Endothelial cell of hepatic sinusoid (primary cell): ENCODE measurements around the gene GP9.

Source experiments
- in situ Hi-C: cut with HindIII; loops from 2 replicates; pipeline ENCODE4 v1.10.0; 2017; ENCODE audit warnings: low sequenced_read_pairs

The GP9 gene

DNA sequence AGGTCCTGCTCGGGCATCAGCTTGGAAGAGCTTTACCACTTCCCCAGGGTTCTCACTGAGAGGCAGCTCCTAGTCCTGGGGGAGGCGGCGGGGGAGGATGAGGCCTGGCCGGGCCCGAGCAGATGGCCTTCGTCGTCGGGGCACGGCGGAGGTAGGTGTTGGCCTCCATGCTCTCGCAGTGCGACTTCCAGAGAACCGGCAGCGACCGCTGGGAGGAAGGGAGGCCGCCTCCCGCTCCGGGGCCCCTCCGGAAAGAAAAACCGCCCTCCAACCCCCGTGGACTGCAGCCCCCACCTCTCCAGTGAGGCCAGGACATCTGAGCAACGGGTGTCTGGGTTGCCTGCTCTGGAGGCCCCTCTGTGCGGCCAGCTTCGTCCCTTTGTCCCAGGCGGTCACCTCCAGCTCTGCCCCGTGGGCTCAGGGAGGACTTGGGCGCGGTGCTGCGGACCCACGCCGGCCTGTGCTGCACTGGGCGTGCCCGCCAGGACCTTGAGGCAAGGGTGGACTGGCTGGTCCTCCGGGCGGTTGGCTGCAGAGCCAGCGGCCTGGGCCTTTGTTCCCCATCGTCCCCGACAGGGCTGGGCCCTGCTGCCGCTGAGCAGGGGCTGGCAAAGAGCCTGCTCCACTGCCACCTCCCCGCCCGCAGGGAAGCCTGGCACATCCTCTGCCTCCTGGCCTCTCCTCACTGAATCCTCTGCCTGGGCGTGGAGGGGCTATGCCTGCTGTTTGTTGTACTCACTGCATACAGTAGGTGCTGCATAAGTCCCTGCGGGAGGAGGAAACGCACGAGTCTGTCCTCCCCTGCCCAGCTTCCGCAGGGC is 13.6 kb upstream of the GP9 start:
- in situ Hi-C loops = no loop called here

DNA sequence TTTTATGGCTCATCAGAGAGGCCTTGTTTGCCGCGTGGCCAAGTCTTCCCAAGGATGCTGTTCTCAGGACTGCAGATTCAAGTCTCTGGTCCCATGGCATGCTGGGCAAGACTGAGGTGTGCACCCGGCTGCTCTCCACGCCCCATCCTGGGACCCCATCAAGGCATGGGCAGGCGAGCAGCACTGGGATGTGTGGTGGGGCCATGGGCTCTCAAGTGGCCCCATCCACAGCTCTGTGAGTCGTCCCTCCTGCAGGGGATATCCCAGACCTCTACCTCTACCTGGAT is 13.1 kb upstream of the GP9 start:
- in situ Hi-C loops = no loop called here

DNA sequence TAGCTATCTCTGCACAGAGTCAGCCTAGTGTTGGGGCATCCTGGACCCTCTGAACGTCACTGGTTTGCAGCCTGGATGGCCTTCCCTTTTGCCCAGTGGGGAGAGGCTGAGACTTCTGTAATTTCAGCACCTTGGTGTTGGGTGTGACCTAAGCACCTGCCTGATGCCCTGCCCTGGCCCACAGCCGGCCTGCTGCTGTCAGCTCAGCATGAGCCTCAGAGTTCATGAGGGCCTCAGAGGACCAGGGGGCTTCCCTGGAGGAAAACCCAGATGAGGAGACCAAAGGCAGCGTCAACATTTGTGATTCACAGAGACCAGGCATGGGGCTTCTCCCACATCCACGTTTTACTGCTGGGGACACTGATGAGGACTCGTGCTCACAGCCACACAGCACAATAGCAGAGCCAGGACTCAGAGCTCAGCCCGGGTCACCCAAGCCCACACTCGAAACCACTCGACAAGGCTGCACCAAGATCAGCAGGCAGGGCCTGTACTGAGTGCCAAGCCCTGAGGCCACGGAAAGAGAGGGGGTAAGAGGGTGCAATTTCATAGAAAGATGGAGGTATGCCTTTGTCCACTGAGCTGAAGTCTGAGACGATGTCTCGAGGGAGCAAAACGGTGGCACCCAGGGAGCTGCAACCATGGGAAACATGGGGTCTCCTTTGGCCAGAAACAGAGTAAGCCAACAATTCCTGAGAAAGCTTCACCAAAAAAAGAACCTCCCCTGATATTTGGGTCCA is 9.9 kb upstream of the GP9 start:
- in situ Hi-C loops = loop anchor here (25.0 kb wide), 1 partner anchor 187 kb away; the partner anchor contains the start of gene COPG1

DNA sequence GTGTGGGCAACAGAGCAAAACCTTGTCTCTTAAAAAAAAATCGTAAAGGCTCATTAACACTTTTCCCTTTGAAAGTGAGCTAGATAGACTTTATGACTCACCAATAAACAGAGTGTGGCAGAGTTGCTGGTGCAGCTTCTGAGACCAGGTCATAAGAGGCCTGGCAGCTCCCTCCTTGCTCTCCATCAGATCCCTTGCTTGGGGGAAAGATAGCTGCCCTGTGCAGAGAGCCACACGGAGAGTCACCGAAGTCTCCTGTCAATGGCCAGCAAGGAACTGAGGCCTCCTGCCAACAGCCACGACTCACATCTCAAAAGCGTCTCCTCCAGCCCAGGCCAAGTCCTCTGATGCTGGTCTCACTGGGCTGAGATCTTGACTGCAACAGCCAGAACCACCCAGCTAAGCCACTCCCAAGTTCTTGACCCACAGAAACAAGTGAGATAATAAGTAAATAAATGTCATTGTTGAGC is 8.7 kb upstream of the GP9 start:
- in situ Hi-C loops = loop anchor here (25.0 kb wide), 1 partner anchor 185 kb away; the partner anchor contains the start of gene COPG1

DNA sequence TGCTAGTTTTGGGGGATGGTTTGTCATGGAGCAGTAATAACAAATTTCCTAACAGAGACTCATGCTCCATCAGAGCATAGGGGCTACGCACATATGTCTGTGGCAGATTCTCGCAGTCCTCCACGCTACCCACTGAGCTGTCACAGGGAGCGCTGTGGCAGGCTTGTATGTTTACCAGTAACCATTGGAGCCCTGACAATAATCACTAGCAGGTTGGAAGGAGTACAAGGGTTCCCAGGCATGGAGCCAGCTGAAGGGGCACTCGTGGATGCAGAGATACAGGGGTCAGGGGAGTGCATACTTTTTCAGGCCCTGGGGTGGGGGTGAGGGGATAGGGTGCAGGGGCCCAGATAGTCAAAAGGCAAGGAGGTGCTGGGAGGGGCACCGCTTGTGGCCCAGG is 7.9 kb upstream of the GP9 start:
- in situ Hi-C loops = loop anchor here (25.0 kb wide), 1 partner anchor 185 kb away; the partner anchor contains the start of gene COPG1

DNA sequence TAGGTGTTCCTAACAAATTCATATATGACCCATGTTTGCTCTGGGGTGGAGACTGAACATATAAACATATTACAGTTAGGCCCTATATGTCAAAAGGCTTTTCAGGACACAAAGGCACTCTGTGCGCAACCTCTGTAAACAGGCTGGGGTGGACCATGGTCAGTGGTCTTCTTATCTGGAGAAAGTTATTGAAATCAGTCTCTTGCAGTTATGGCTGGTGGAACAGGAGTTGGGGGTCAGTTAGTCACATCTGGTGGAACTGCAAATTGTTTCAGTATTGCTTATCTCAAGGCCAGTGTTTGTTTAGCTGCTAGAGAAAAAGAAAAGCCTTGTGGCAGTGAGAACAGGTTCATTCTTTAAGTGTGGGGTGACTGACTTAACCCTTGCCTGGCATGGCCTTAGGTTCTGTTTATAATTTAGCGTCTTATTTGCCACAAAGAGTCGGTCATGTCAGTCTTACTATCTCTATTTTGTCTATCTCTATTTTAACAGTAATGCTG is 5.9 kb upstream of the GP9 start:
- in situ Hi-C loops = loop anchor here (25.0 kb wide), 1 partner anchor 183 kb away; the partner anchor contains the start of gene COPG1

DNA sequence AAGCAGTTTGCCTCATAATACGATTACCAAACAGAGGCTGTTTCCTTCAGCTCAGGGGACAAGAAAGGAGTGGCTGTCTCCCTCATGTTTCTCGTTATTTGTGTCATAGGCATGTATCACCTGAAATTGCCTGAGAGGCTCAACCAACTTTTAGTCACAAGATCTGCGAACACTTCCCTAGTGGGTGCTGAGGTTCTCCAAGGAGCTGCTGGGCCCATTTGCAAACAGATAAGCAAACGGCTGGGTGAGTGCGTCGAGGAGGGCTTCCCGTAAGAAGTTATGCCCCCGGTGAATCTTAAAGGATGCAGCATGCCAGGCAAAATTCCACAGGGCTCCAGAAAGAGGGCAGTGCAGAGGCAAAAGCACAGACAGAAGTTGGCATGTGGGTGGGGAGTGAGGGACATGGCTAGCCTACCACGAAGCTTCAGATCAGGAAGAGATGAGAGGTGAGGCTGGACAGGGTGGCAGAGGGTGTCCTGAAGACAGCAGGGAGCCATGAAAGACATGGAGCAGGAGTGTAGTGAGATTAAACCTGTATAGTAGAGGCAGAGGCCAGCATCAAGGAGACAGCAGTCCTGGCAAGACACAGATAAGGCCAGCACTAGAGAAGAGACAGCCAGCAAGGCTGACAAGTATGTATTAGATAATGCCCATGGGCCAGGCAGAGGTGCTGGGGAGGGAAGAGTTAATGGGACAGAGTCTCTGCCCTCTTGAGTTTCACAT is 4.0 kb upstream of the GP9 start:
- in situ Hi-C loops = loop anchor here (25.0 kb wide), 1 partner anchor 181 kb away; the partner anchor contains the start of gene COPG1

DNA sequence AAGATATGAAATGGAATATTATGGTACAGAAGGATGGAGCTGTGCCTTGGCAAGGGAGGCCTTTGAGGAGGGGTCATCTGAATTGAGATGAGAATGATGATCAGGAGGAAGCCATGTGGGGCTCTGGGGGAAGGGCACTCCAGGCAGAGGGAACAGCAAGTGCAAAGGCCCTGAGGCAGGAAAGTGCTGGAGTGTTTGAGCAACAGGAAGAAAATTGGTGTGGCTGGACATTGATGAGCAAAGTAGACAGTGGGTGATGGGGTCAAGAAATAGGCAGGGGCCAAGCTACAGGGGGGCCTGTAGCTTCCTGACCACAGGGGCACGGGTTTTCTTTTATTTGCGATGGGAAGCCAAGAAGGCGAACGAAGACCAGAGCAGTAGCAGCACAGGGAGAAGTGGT is 3.3 kb upstream of the GP9 start:
- in situ Hi-C loops = loop anchor here (25.0 kb wide), 1 partner anchor 180 kb away; the partner anchor contains the start of gene COPG1

DNA sequence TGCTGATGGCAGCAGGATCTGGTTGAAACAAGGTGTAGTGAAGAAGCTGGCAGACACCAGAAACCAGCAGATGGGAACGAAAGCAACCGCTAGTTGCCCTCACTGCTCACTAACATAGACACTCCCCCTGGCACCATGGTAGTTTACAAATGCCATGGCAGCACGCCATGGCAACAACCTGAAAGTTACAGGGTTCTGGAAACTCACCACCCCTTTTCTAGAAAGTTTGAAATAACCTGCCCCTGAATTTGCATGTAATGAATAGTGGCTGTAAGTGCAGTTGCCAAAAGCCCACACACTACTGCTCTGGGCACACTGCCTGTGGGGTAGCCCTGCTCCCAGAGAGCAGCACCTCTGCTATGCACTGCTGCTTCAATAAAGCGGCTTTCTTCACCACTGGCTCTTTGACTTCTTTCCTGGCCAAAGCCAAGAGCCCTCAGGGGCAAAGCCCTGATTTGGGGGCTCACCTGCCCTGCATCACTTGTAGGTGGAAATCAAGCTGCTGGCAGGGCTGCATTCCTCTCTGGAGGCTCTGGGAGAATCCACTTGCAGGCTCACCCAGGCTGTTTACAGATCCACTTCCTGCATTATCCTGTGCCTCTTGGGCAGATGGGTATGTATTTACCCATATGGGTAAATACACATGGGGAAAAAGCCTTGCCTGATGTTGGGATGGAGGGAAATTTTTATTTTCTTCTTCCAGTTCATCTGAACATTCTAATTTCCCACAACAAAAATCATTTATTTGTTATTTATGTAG is 2.0 kb upstream of the GP9 start:
- in situ Hi-C loops = loop anchor here (25.0 kb wide), 1 partner anchor 179 kb away; the partner anchor contains the start of gene COPG1

DNA sequence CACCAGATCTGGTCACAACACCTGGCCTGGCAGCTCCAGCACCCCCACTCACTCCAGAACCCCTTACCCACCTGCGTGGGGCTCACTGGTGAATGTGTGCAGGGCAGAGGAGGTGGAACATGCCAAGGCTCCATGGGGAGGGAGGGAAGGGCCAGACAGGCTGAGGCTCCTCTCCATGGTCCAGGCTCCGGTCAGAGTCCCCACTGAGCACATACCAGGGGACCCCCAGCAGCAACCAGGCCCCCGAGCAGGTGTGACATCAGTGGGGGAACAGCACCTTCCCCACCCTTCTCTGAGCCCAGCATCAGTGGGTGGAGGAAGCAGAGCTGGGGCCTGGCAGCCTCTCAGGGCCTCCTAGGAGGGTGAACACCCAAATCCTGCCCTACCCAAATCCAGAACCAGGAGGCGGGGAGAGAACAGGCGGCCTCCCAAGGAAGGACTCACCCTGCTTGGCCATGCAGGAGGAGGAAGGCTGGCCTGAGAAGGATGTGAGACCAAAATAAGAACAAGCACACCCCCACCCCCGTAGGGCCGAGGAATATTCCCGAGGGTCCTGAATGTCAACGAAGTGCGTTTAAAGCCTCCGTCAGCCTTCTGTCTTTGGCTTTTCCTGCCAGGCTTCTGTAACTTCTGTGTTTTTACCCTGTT is 1.1 kb upstream of the GP9 start:
- in situ Hi-C loops = loop anchor here (25.0 kb wide), 1 partner anchor 178 kb away; the partner anchor contains the start of gene COPG1

DNA sequence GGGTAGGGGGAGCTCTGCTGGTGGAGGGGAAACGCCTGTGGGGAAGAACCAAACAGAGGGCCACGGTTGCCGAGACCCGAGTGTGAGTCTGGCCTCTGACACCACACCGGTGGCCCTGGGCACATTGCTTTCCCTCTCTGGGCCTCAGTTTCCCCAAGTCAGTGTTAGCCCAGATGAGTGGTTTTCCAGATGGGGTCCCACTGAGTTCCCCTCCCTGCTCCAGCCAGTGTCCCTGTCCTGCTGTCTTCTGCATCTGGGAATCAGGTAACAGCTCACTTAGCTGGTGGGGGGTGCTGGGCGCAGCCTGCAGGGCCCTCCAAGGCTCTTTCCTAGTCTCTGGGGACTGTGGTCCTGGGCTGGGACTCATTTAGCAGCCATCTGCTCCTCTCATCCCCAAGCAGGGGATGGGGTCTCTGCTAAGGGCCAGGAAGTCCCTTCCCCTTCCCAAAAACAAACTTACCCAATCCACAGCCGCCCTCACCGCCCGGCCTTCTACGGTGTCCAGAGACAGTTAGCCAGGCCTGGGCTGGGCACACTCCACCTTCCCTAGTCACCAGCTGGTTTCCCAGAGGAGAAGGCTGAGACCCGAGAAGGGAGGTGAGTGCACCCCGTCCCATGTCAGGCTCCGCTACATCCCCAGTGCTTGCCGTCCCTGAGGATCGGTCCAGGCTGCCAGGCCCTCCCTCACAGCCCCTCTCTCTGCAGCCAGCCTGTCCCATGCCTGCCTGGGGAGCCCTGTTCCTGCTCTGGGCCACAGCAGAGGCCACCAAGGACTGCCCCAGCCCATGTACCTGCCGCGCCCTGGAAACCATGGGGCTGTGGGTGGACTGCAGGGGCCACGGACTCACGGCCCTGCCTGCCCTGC is 676 bp downstream of the GP9 start:
- in situ Hi-C loops = loop anchor here (25.0 kb wide), 1 partner anchor 176 kb away; the partner anchor contains the start of gene COPG1

DNA sequence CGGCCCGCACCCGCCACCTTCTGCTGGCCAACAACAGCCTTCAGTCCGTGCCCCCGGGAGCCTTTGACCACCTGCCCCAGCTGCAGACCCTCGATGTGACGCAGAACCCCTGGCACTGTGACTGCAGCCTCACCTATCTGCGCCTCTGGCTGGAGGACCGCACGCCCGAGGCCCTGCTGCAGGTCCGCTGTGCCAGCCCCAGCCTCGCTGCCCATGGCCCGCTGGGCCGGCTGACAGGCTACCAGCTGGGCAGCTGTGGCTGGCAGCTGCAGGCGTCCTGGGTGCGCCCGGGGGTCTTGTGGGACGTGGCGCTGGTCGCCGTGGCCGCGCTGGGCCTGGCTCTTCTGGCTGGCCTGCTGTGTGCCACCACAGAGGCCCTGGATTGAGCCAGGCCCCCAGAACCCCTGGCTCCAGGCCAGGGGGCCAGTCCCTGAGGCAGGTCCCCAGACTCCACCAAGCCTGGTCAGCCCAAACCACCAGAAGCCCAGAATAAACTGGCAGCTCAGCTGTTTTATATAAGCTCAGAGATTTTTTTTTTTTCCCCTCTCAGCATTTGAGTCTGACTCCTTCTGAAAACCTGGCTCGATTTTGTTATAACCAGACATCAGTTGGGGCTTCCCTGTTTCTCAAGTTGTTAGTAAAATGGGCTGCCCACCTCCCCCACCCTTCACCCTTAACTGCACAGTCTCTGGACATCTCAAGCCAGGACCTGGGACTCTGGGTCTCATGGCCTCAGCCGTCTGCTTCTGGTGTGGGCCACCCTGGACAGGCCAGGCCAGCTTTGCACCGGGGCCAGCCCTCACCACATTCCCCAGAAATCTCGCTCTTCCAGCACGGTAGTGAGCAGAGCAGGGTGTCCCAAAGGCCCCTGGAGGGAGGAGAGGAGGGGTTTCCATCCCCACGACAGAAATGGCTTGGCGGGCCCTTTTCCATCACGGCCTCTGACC is 1.6 kb downstream of the GP9 start:
- in situ Hi-C loops = loop anchor here (25.0 kb wide), 1 partner anchor 175 kb away; the partner anchor contains the start of gene COPG1

DNA sequence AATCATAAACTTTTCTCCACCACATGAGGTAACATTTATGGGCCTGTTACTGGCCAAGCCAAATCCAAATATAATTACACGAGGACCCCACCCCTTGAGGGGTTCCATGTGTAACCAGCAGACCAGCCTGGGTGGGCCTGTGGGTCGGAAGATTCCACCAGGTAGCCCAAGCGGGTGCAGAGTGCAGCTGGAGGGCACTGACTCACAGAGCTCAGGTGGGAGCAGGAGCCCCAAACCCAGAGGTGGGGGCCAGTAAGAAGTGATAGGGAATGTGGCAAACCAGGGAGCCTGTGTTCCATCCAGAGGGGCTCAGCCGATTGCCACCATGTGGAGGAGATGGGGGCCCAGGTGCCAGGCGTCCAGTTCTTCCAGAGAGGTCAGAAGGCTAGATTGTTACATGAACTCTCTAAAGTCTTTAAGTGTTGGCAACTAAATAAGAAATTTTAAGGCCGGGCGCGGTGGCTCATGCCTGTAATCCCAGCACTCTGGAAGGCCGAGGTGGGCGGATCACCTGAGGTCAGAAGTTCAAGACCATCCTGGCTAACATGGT is 2.6 kb downstream of the GP9 start:
- in situ Hi-C loops = loop anchor here (25.0 kb wide), 1 partner anchor 174 kb away; the partner anchor contains the start of gene COPG1

DNA sequence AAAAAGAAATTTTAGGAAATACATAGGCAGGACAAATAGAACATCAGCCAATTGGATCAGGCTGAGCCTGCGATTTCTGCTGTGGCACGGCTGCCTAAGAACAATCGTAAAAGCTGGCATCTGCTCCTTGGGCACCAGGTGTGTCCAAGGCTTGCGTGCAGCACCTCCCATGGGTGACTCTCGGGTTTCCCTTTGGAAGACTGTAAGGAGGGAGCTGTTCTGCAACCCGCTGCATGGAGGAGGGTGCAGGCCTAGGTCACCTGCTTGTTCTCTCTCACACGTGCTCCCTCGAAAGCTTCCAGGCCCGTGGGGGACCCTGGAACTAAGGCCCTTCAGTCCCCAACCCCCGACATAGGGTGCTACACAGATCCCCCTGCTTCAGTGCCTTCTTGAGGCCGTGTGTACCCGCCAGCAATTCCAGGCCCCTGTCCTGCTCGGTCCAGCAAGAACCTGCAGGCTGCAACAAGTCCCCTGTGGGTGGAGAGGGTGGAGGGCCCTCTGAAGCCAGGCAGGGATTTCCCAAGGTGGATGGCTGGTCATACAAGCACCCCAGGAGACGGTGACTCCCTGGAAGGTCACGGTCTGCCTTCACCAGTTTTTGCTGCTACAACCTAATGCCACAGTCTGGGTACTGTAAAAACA is 3.4 kb downstream of the GP9 start:
- in situ Hi-C loops = loop anchor here (25.0 kb wide), 1 partner anchor 173 kb away; the partner anchor contains the start of gene COPG1

DNA sequence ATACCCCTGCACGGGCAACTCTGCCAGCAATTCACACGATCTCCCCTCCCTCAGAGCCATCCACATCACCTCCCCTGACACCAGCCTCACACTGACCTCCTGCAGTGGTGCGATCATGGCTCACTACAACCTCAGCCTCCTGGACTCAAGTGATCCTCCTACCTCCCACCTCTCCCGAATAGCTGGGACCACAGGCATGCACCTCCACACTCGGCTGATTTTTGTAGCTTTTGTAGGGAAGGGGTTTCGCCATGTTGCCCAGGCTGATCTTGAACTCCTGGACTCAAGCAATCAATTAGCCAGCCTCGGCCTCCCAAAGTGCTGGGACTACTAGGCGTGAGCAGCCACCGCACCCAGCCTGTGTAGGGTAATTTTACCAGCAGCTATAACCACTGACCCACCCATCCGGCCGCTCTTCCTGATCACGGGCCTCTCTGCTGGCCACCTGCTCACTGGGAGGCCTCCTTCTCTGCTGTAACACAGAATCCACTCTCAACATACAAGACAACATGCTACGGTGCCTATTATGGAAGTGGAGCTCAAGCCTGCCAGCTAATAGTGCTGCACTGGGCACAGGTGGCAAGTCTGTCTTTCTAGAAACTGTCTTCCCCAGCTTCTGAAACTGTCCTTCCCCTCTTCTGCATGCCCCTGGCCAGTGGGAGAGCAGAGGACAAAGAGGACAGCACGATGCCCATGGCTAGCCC is 4.6 kb downstream of the GP9 start:
- in situ Hi-C loops = loop anchor here (5.0 to 25.0 kb wide), 2 partner anchors 68 to 172 kb away; partner anchors contain the start of gene COPG1

DNA sequence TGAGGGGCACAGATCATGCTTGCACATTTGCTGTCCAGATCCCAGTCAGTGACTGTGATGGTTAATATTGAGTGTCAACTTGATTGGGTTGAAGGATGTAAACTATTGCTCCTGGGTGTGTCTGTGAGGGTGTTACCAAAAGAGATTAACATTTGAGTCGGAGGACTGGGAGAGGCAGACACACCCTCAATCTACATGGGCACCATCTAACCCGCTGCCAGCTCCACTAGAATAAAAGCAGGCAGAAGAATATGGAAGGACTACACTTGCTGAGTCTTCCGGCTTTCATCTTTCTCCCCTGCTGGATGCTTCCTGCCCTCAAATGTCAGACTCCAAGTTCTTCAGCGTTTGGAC is 5.1 kb downstream of the GP9 start:
- in situ Hi-C loops = loop anchor here (5.0 to 25.0 kb wide), 2 partner anchors 68 to 172 kb away; partner anchors contain the start of gene COPG1
